ENCODE data around the gene PTPN20.

The PTPN20 gene

DNA sequence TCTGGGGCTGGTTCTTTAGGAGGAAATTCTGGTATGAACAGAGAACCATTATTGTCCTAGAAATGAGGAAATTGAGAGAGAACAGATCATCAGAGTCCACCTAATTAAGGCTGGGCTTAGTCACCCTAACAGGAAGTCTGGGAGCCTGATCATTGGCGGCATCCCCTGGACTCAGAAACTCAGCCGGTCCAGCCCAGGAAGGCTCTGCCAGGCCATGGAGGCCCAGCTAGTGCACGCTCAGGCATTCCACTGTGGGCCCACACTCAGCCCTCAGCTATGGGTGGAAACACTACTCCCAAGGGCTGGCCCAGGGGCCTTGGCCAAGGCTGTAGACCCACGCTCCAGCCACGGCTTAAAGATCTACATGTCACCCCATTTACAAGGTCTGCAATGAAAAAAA, 109.2 kb downstream of the PTPN20 start:
- TF ChIP-seq, protein P1, sequence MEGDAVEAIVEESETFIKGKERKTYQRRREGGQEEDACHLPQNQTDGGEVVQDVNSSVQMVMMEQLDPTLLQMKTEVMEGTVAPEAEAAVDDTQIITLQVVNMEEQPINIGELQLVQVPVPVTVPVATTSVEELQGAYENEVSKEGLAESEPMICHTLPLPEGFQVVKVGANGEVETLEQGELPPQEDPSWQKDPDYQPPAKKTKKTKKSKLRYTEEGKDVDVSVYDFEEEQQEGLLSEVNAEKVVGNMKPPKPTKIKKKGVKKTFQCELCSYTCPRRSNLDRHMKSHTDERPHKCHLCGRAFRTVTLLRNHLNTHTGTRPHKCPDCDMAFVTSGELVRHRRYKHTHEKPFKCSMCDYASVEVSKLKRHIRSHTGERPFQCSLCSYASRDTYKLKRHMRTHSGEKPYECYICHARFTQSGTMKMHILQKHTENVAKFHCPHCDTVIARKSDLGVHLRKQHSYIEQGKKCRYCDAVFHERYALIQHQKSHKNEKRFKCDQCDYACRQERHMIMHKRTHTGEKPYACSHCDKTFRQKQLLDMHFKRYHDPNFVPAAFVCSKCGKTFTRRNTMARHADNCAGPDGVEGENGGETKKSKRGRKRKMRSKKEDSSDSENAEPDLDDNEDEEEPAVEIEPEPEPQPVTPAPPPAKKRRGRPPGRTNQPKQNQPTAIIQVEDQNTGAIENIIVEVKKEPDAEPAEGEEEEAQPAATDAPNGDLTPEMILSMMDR (IDR thresholded peaks at IDR 0.05; ENCODE audit: control insufficient read depth, insufficient read depth, low read depth, low read length, missing control alignments): no peak
- DNase-seq (ENCODE audit: low read depth): no peak
- no peak overlapping the region for H3K4me3 ChIP-seq (ENCODE audit: control insufficient read depth, low read depth, low read length)

DNA sequence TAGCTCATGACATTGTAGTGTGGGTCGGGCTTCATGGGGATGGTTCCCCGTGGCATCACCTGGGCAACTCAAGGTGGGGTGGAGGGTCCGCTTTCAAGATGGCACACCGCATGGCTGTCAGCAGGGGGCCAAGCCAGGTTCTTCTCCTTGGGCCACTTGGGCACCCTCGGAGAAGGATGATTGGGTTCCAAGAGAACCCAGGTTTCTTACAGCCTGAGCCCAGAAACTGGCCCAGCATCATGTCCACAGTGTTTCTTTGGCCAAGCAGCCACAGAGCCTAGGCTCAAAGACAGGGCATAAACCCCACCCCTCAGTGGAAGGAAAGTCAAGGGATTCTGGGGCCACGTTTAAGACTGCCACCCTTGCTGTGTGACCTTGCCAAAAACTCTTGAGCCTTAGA, 110.6 kb downstream of the PTPN20 start:
- TF ChIP-seq, protein P1 (IDR thresholded peaks at IDR 0.05; ENCODE audit: control insufficient read depth, insufficient read depth, low read depth, low read length, missing control alignments): no peak
- DNase-seq (ENCODE audit: low read depth): no peak
- no peak overlapping the region for H3K4me3 ChIP-seq (ENCODE audit: control insufficient read depth, low read depth, low read length)

GRCh38 chr10:47022311-47023131, 111.3 kb downstream of the PTPN20 start:
- no peak overlapping the region for H3K4me3 ChIP-seq (ENCODE audit: control insufficient read depth, low read depth, low read length)
- TF ChIP-seq, protein P1 (IDR thresholded peaks at IDR 0.05; ENCODE audit: control insufficient read depth, insufficient read depth, low read depth, low read length, missing control alignments): no peak
- DNase-seq (ENCODE audit: low read depth): no peak

GRCh38 chr10:47023237-47024045, 112.2 kb downstream of the PTPN20 start:
- H3K4me3 ChIP-seq (ENCODE audit: control insufficient read depth, low read depth, low read length): no peak overlapping the region
- DNase-seq (ENCODE audit: low read depth): no peak
- TF ChIP-seq, protein P1 (IDR thresholded peaks at IDR 0.05; ENCODE audit: control insufficient read depth, insufficient read depth, low read depth, low read length, missing control alignments): no peak

- no peak for DNase-seq (ENCODE audit: low read depth)
- TF ChIP-seq, protein P1 (IDR thresholded peaks at IDR 0.05; ENCODE audit: control insufficient read depth, insufficient read depth, low read depth, low read length, missing control alignments): no peak
- no peak overlapping the region for H3K4me3 ChIP-seq (ENCODE audit: control insufficient read depth, low read depth, low read length)
Observed at GRCh38 chr10:47024046-47024322, 112.8 kb downstream of the PTPN20 start.

- H3K4me3 ChIP-seq (ENCODE audit: control insufficient read depth, low read depth, low read length): no peak overlapping the region
- DNase-seq (ENCODE audit: low read depth): no peak
- TF ChIP-seq, protein P1 (IDR thresholded peaks at IDR 0.05; ENCODE audit: control insufficient read depth, insufficient read depth, low read depth, low read length, missing control alignments): peak; percentile 86
Observed at GRCh38 chr10:47024399-47025252, 113.4 kb downstream of the PTPN20 start.
